ENCODE results near the gene CFAP97D2. TPM values are rescaled to one million over a fixed set of nuclear protein-coding genes. Genes with fewer than 3 reads are reported as not detected.

CFAP97D2 gene
- total and polyA plus RNA-seq, 12 donors = not detected

- H3K9me3 ChIP-seq = peaks cover 0 to 11% (median 0%) of the 10 kb centered on the region in 11 donors
- H3K4me1 ChIP-seq = no peaks in the 10 kb centered on the region
- peaks cover 0 to 30% (median 17%) of the 10 kb centered on the region in 7 donors for H3K27me3 ChIP-seq
- TF ChIP-seq CTCF (IDR thresholded peaks at IDR 0.05) = no peak
- WGBS, 2 donors = 46 to 75% methylated on average over 4 of the region's 4 CpGs
- ATAC-seq (no peak), DNase-seq (no peak)
- H3K36me3 ChIP-seq = no peaks in the 10 kb centered on the region
- intact Hi-C loops (cut with DNase I) = no loop called here
- H3K27ac ChIP-seq = no peak overlapping the region
- no peak overlapping the region for H3K4me3 ChIP-seq
Measured at GRCh38 chr13:114203536-114203935, 24.5 kb downstream of the CFAP97D2 start.

GRCh38 chr13:114204894-114205293, 25.8 kb downstream of the CFAP97D2 start:
- WGBS, 2 donors = 74 to 77% methylated on average over 4 of the region's 4 CpGs
- DNase-seq (no peak), ATAC-seq (no peak)
- no peaks in the 10 kb centered on the region for H3K36me3 ChIP-seq
- intact Hi-C loops (cut with DNase I) = no loop called here
- peaks cover 0 to 11% (median 0%) of the 10 kb centered on the region in 11 donors for H3K9me3 ChIP-seq
- H3K27me3 ChIP-seq = peaks cover 0 to 26% (median 17%) of the 10 kb centered on the region in 7 donors
- no peaks in the 10 kb centered on the region for H3K4me1 ChIP-seq
- no peak for TF ChIP-seq CTCF (IDR thresholded peaks at IDR 0.05)
- no peak overlapping the region for H3K27ac ChIP-seq
- no peak overlapping the region for H3K4me3 ChIP-seq

- ATAC-seq (no peak), DNase-seq (no peak)
- Histone ChIP-seq H3K9me3 (peaks cover 0 to 11% (median 0%) of the 10 kb centered on the region in 11 donors), H3K27me3 (peaks cover 0 to 19% (median 12%) of the 10 kb centered on the region in 7 donors), H3K4me3 (no peak overlapping the region), H3K4me1 (no peaks in the 10 kb centered on the region), H3K36me3 (no peaks in the 10 kb centered on the region), H3K27ac (no peak overlapping the region)
- TF ChIP-seq CTCF (IDR thresholded peaks at IDR 0.05) = no peak
- WGBS, 2 donors = 74 to 77% methylated on average over 6 of the region's 6 CpGs
- intact Hi-C loops (cut with DNase I) = no loop called here
Measured at GRCh38 chr13:114208134-114208533, 29.1 kb downstream of the CFAP97D2 start.

- H3K4me3 ChIP-seq = no peak overlapping the region
- no peak for TF ChIP-seq CTCF (IDR thresholded peaks at IDR 0.05)
- no peaks in the 10 kb centered on the region for H3K36me3 ChIP-seq
- WGBS, 2 donors = 78 to 79% methylated on average over 26 of the region's 26 CpGs
- H3K27me3 ChIP-seq = peaks cover 0 to 25% (median 12%) of the 10 kb centered on the region in 7 donors
- H3K4me1 ChIP-seq = no peaks in the 10 kb centered on the region
- peaks cover 0 to 11% (median 0%) of the 10 kb centered on the region in 11 donors for H3K9me3 ChIP-seq
- ATAC-seq (no peak), DNase-seq (no peak)
- intact Hi-C loops (cut with DNase I) = no loop called here
- no peak overlapping the region for H3K27ac ChIP-seq
Measured at GRCh38 chr13:114211446-114212157, 32.5 kb downstream of the CFAP97D2 start.
